Activated naive CD4-positive, alpha-beta T cell treated with anti-CD3 and anti-CD28 coated beads, Interleukin-2, amount 50 U/mL, for 24 hours (primary cell): ENCODE results near the gene ZMYM4.
A peak's percentile ranks its signal among the peaks of the same experiment; 100 is the strongest.
"Not testable (repeated sequence)": the region's sequence is repeated elsewhere in the genome, so short reads cannot be mapped to it uniquely, and the experiment has no call there.

Experiments
- H3K27ac Mint-ChIP-seq: one replicate; pipeline ENCODE4 v1.8.0; 2021; ENCODE audit warnings: mild to moderate bottlenecking, mixed read lengths
- H3K27me3 Mint-ChIP-seq: one replicate; pipeline ENCODE4 v1.8.0; 2021; ENCODE audit warnings: mixed read lengths
- H3K36me3 Mint-ChIP-seq: one replicate; pipeline ENCODE4 v1.8.0; 2021; ENCODE audit warnings: mixed read lengths
- H3K4me1 Mint-ChIP-seq: one replicate; pipeline ENCODE4 v1.8.0; 2021; ENCODE audit warnings: mixed read lengths
- H3K4me3 Mint-ChIP-seq: one replicate; pipeline ENCODE4 v1.8.0; 2021; ENCODE audit warnings: mild to moderate bottlenecking, mixed read lengths
- H3K9me3 Mint-ChIP-seq: one replicate; pipeline ENCODE4 v1.8.0; 2021; ENCODE audit warnings: mixed read lengths

ZMYM4 gene

DNA sequence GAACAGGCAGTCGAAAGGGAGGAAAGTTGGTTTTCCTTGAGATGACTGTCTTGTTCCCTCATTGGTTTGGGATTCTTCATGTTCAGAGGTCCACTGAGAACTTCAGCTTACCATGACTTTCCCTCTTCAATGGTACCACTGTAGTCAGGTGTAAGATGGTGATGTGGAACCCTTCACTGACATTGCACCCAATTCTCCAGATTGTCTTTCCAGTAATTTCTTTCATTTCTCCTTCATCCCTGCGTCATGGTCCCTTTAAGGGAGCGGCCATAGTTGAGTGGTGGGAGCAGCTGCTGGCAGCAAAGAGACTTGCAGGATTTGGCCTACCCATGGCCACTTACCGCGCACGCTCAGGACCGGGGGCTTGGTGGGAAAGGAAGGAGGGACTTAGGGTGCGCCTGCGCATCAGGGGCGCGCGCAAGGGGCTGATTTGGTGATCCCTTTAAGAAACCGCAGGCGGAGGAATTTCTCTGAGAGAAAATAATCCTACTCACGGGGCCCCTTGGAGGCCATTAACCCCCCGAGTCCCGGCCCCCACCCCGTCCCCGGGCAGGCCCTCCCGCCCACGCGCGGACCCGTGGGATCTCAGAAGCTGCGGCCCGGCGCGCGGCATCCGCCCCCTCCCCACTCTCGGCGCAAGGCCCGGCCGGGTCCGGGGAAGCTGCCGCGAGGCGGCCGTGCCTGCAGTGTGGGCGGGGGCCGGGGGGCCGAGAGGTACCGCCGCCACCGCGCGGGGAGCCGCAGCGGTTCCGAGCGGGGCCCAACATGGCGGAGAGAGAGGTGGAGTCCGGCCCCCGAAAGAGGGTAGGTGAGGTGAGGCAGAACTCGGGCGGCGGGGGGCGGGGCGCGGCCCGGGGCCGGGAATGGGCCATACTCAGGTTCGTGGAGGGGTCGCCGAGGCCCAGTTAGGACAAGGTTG, at the start of gene ZMYM4:
TSS of gene ZMYM4 (plus strand) at position 428 of the 919 bp plus-strand sequence. CDS start at position 766, 338 bp downstream.
- Mint-ChIP-seq H3K36me3 (peaks cover 2% of the 10 kb centered on the region), H3K4me3 (peak within 1 kb of the TSS; percentile 85), H3K27ac (peak within 1 kb of the TSS; percentile 93), H3K4me1 (peaks cover 36% of the 10 kb centered on the region), H3K9me3 (no peaks in the 10 kb centered on the region), H3K27me3 (peaks cover 1% of the 10 kb centered on the region)

DNA sequence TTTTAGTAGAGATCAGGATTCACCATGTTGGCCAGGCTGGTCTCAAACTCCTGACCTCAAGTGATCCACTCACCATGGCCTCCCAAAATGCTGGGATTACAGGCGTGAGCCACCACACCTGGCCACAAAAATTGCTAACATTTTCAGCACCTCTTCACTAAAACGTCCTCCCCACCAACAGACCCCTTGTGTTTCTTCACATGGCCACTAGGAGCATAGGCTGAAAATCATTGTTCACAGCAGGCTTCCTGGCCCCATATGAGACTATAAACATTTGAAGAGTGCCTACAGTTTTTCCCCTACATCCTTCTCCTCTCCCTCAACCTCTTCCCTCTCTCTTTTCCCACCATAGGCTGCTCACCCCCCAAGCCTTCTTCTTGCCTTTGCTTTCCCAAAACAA, 47.5 kb upstream of the ZMYM4 start:
- Mint-ChIP-seq H3K4me1 (no peaks in the 10 kb centered on the region), H3K4me3 (no peak overlapping the region), H3K27ac (no peak overlapping the region), H3K36me3 (no peaks in the 10 kb centered on the region), H3K27me3 (no peaks in the 10 kb centered on the region), H3K9me3 (no peaks in the 10 kb centered on the region)

DNA sequence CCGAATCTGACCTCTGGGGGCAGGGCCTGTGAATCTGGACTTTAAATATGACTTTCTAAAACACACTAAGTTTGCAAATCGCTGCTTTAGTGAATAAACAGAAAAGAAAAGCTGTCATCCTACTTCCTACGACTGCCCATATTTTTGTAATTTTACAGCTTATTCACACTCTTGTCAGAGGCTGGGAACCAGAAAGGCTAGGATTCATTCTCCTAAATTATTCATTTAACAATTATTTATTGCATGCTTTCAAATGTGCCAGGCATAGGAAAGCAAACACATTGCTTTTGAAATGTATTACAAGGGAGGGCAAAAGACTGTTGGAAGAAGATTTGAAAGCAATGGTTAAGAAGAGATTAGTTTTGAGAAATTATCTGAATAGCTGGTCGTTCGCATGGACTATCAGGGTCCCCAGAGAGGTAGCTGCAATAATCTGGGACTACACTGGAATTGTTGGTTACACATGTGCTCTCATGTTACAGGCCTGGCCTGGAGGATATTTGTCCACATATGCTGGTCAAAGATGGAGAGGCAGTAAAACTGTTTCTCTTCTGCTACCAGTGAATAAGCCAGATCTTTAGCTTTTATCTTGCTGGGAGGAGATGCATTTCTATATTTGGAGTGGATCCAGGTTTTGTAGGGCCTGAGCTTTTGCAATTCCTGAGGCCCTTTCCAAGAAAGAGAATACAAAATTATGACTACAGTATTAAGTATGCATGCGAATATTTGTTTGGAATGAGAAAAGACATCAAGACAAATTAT, 46.0 kb upstream of the ZMYM4 start:
- H3K27me3 Mint-ChIP-seq = no peaks in the 10 kb centered on the region
- H3K4me3 Mint-ChIP-seq = no peak overlapping the region
- H3K36me3 Mint-ChIP-seq = no peaks in the 10 kb centered on the region
- H3K4me1 Mint-ChIP-seq = no peaks in the 10 kb centered on the region
- no peak overlapping the region for H3K27ac Mint-ChIP-seq
- H3K9me3 Mint-ChIP-seq = no peaks in the 10 kb centered on the region

DNA sequence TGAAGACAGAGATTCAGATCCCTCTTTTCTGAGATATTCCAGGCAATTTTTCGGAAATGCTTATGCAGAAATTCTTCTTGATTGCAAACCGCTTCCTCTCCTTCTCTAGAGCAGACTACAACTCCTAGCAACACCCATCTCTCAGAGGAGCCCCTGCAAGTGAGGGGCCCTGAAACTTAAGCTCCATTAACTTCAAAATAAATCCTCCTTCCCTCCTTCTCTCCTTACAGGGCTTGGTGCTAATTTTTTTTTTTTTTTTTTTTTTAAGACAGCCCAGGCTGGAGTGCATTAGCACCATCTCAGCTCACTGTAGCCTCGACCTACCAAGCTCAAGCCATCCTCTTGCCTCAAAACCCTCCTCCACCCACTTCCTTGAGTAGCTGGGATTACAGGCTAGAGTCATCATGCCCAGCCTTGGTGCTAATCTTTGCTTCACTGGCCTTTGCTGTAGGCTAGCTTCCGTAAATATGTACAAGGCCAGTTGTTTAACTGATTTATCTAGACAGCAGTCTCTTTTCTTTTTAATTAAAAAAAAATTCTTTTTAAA, 45.4 kb upstream of the ZMYM4 start:
- Mint-ChIP-seq H3K27me3 (no peaks in the 10 kb centered on the region), H3K27ac (no peak overlapping the region), H3K36me3 (no peaks in the 10 kb centered on the region), H3K9me3 (no peaks in the 10 kb centered on the region), H3K4me1 (no peaks in the 10 kb centered on the region), H3K4me3 (no peak overlapping the region)

DNA sequence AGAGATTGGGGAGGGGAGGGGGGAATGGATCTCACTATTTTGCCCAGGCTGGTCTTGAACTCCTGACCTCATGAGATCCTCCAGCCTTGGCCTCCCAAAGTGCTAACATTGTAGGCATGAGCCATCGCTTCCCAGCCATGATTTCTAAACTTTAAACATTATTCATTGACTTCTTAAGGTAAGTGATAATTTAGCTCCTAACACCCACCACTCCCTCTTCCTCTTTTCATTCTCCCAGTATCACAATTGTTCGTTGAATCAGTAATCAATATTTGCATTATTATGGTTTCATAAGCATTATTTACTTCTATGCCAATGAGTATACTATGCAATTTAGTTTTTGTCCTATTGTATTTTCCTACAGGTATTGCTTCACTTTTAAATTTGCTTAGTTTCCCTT, 42.0 kb upstream of the ZMYM4 start:
- H3K27me3 Mint-ChIP-seq = no peaks in the 10 kb centered on the region
- no peak overlapping the region for H3K27ac Mint-ChIP-seq
- H3K4me3 Mint-ChIP-seq = no peak overlapping the region
- no peaks in the 10 kb centered on the region for H3K36me3 Mint-ChIP-seq
- peaks cover 6% of the 10 kb centered on the region for H3K4me1 Mint-ChIP-seq
- no peaks in the 10 kb centered on the region for H3K9me3 Mint-ChIP-seq

DNA sequence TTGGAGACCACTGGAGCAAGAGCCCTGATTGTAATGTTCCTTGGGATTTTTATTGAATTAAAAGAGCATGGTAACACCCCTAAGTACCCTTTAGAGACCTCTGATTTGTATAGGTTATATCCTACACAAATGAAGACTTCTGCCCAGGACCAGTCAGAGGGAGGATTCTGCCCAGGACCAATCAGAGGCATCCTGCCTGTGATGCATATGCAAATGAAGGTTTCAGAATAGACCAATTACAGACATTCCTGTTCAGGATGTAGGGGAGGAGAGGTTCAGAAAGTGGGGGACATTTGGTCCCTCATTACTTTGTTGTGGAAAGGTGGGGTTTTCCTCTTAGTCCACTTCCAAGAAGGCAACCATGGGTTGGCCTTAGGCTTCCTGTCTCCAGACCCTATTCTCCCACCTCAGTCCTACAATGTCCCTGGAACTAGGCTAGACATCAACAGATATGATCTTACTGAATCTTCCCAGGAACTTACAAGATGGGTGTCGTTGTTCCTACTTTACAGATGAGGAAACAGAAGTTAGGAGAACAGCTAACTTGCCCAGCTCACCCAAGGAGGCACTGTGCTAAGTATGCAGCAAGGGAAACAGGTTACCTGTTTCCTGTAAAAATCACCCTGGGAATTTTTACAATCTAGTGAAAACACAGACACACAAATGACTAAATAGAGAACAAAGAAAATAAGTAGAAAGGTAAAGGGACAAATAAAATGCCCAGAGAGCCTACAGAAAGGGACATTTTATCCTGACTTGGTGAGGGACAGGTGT, 38.7 kb upstream of the ZMYM4 start:
- Mint-ChIP-seq H3K27ac (no peak overlapping the region), H3K36me3 (no peaks in the 10 kb centered on the region)

DNA sequence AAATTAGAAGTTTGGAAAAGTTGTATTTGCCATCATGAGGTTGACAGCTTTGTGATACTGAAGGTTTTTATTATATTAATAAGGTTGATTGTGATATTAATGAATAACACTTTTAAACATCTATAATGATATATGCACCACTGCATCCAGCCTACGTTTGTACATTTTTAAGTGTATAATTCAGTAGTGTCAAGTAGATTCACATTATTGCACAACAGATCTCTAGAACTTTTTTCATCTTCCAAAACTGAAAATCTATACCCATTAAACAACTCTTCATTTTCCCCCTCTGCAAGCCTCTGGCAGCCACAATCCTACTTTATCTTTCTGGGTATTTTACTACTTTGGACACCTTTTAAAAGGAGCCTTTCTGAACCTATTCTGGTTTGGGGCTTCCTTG, 37.2 kb upstream of the ZMYM4 start:
- Mint-ChIP-seq H3K36me3 (no peaks in the 10 kb centered on the region), H3K27me3 (no peaks in the 10 kb centered on the region), H3K4me1 (peaks cover 6% of the 10 kb centered on the region), H3K27ac (no peak overlapping the region), H3K9me3 (no peaks in the 10 kb centered on the region), H3K4me3 (no peak overlapping the region)

More for the DNA sequence above, 38.7 kb upstream of the ZMYM4 start:
- Mint-ChIP-seq H3K27me3 (no peaks in the 10 kb centered on the region), H3K4me1 (peaks cover 6% of the 10 kb centered on the region), H3K4me3 (no peak overlapping the region), H3K9me3 (no peaks in the 10 kb centered on the region)

DNA sequence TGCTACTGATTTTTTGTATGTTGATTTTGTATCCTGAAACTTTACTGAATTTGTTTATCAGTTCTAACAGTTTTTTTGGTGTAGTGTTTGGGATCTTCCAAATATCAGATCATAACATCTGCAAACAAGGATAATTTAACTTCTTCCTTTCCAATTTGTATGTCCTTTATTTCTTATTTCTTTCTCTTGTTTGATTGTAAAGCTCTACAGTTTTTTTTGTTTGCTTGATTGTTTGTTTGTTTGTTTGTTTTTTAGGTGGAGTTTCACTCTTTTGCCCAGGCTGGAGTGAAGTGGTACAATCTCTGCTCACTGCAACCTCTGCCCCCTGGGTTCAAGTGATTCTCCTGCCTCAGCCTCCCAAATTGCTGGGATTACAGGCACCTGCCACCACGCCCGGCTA, 31.7 kb upstream of the ZMYM4 start:
- H3K36me3 Mint-ChIP-seq, H3K4me1 Mint-ChIP-seq, H3K9me3 Mint-ChIP-seq, H3K4me3 Mint-ChIP-seq, H3K27me3 Mint-ChIP-seq, H3K27ac Mint-ChIP-seq: not testable (repeated sequence)

DNA sequence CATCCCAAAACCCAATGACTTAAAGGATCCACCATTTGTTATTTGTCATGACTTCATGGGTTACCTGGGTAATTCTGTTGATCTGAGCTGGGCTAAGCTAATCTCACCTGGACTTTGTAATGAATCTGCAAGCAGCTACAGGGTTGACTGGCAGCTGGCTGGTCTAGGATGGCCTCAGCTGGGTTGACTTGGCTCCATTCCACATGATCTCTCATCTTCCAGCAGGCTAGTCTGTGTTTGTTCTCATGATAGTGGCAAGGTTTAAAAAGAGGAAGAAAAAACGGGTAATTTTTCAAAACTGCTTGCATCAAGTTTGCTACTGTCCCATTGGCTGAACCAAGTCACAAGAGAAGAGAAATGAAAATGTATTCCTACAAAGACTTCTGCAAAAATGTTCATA, 24.8 kb upstream of the ZMYM4 start:
- no peaks in the 10 kb centered on the region for H3K4me1 Mint-ChIP-seq
- H3K27me3 Mint-ChIP-seq = no peaks in the 10 kb centered on the region
- no peaks in the 10 kb centered on the region for H3K9me3 Mint-ChIP-seq
- no peak overlapping the region for H3K27ac Mint-ChIP-seq
- H3K36me3 Mint-ChIP-seq = no peaks in the 10 kb centered on the region
- no peak overlapping the region for H3K4me3 Mint-ChIP-seq

DNA sequence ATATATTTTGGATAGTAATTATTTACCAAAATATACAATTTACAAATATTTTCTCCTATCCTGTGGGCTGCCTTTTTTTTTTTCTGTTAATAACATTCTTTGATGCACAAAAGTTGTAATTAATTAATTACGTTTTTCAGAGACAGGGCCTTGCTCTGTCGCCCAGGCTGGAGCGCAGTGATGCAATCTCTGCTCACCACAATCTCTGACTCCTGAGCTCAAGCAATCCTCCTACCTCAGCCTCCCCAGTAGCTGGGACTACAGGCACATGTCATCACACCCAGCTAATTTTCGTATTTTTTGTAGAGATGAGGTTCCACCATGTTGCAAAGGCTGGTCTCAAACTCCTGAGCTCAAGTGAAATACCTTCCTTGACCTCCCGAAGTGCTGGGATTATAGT, 21.3 kb upstream of the ZMYM4 start:
- Mint-ChIP-seq H3K4me3 (no peak overlapping the region), H3K9me3 (no peaks in the 10 kb centered on the region), H3K36me3 (no peaks in the 10 kb centered on the region), H3K4me1 (no peaks in the 10 kb centered on the region), H3K27ac (no peak overlapping the region), H3K27me3 (no peaks in the 10 kb centered on the region)

DNA sequence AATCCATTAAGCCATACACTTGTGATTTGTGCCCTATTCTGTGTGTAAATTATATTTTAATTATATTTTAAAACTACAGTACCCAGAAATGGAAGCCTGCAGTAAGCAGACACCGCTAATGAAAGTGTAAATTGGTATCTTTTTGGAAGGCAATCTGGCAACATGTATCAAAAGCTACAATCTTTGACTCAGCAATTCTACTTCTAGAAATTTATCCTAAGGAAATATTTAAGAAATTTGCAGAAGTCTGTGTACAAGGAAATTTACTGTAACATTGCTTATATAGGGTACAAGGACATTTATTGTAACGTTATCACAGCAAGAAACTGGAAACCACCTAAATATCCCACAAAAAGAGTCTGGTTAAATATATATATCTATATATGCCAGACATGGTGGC, 14.6 kb upstream of the ZMYM4 start:
- no peaks in the 10 kb centered on the region for H3K4me1 Mint-ChIP-seq
- H3K27me3 Mint-ChIP-seq = peaks cover 4% of the 10 kb centered on the region
- H3K36me3 Mint-ChIP-seq = no peaks in the 10 kb centered on the region
- no peak overlapping the region for H3K4me3 Mint-ChIP-seq
- no peak overlapping the region for H3K27ac Mint-ChIP-seq
- no peaks in the 10 kb centered on the region for H3K9me3 Mint-ChIP-seq

DNA sequence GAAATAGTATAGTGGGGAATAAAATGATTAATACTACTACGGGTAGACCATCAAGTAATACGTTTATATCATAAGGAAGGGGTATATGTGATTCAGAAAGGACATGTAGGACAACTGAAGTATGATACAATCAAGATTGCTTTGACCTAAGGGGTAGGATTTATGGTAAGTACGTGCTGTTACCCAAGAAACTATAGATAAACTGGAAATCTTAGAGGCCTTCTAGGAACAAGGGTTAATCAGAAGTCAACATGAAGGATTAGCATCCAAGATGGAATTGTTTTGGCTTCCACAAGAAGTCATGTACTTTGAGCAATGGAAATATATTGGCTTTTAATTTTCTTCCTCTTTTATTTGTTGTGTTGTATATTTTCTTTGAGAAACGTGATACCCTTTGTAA, 13.2 kb upstream of the ZMYM4 start:
- Mint-ChIP-seq H3K4me1 (no peaks in the 10 kb centered on the region), H3K4me3 (no peak overlapping the region), H3K27me3 (peaks cover 4% of the 10 kb centered on the region), H3K9me3 (no peaks in the 10 kb centered on the region), H3K27ac (no peak overlapping the region), H3K36me3 (no peaks in the 10 kb centered on the region)

DNA sequence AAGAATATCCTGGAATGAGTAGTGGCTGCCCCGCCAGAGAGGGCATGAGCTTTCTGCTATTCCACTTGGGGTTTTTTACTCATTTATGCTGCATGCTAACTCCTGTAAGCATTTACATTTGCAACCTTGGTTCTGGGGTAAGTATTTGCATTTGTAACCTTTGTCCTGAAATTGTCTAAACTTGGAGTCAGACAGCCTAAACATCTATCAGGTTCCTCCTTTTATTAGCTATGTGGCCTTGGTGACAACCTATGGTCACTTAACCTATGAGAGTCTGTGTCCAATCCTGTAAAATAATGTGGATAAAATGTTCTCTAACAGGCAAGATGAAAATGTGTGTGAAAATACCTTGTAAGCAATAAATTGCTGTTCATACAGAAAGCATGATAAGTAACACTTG, 8.9 kb upstream of the ZMYM4 start:
- no peak overlapping the region for H3K4me3 Mint-ChIP-seq

DNA sequence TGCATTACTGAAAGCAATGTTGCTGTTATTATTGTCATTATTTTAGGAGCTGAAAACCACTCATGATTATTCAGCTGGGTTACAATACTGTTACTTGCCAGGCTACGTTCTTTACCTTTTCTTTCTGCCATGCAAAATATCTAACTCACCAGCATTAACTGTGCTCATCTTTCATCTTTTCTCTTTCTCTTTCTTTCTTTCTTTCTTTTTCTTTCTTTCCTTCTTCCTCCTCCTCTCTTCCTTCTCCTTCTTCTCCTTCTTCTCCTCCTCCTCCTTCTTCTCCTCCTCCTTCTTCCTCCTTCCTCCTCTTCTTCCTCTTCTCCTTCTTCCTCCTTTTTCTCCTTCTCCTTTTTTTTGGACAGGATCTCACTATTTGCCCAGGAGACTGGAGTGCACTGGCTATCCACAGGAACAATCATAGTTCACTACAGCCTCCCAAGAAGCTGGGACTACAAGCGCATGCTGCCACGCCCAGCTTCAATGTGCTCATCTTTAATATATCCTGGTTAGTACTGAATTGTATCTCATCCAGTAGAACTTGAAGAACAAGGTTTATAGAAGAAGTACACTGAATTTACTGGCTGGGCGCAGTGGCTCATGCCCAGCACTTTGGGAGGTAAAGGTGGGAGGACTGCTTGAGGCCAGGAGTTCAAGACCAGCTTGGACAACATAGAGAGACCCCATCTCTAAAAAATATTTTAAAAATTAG, 6.9 kb upstream of the ZMYM4 start:
- peak overlapping the region; percentile 15 for H3K27ac Mint-ChIP-seq
- H3K4me3 Mint-ChIP-seq = no peak overlapping the region
- no peaks in the 10 kb centered on the region for H3K4me1 Mint-ChIP-seq
- H3K27me3 Mint-ChIP-seq = peaks cover 4% of the 10 kb centered on the region
- H3K36me3 Mint-ChIP-seq = no peaks in the 10 kb centered on the region
- no peaks in the 10 kb centered on the region for H3K9me3 Mint-ChIP-seq

More for the DNA sequence above, 8.9 kb upstream of the ZMYM4 start:
- Mint-ChIP-seq H3K36me3 (no peaks in the 10 kb centered on the region), H3K4me1 (no peaks in the 10 kb centered on the region), H3K9me3 (no peaks in the 10 kb centered on the region), H3K27me3 (peaks cover 3% of the 10 kb centered on the region), H3K27ac (no peak overlapping the region)

DNA sequence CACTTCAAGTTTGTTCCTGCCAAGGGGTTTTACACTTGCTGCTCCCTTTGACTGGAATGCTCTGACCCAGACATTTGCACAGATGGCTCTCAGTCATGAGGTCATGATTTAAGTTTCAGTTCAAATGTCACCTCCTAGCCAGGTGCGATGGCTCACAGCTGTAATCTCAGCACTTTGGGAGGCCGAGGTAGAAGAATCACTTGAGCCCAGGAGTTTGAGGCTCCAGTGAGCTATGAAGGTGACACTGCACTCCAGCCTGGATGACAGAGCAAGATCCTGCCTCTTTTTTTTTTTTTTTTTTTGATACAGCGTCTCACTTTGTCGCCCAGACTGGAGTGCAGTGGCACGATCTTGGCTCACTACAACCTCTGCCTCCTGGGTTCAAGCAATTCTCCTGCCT, 4.5 kb upstream of the ZMYM4 start:
- Mint-ChIP-seq H3K9me3 (no peaks in the 10 kb centered on the region), H3K27me3 (peaks cover 1% of the 10 kb centered on the region), H3K4me1 (peaks cover 8% of the 10 kb centered on the region), H3K27ac (no peak overlapping the region), H3K4me3 (no peak overlapping the region), H3K36me3 (no peaks in the 10 kb centered on the region)
